GM23248 (cell line): ENCODE measurements around the gene SLC13A5.

ENCODE experiments used
- EZH2 ChIP-seq: fragments of 200-600 bp; sonication (generic); IDR thresholded peaks from 2 replicates; pipeline ENCODE4 v1.6.1; 2018; ENCODE audit warnings: antibody characterized with exemption, mild to moderate bottlenecking; ENCODE audit not compliant: insufficient read depth, poor library complexity, severe bottlenecking
- EZH2phosphoT487 ChIP-seq: fragments of 200-600 bp; sonication (generic); IDR thresholded peaks from 2 replicates; pipeline ENCODE4 v1.6.1; 2018; ENCODE audit warnings: antibody characterized with exemption, moderate library complexity, mild to moderate bottlenecking, low read depth; ENCODE audit not compliant: insufficient read depth

GRCh38 chr17:6716736-6717135, 3.6 kb upstream of the SLC13A5 start:
- TF ChIP-seq EZH2, result no peak
- no peak for TF ChIP-seq EZH2phosphoT487
